Right hindlimb (tissue), 1 donor: Measurements from ENCODE around the gene ZNF292.
"Not testable (repeated sequence)": the region's sequence is repeated elsewhere in the genome, so short reads cannot be mapped to it uniquely, and the experiment has no call there.

Experiments used
- DNase-seq: peaks from one replicate; pipeline ENCODE4 v3.0.0-alpha.2; 2018

The ZNF292 gene

DNA sequence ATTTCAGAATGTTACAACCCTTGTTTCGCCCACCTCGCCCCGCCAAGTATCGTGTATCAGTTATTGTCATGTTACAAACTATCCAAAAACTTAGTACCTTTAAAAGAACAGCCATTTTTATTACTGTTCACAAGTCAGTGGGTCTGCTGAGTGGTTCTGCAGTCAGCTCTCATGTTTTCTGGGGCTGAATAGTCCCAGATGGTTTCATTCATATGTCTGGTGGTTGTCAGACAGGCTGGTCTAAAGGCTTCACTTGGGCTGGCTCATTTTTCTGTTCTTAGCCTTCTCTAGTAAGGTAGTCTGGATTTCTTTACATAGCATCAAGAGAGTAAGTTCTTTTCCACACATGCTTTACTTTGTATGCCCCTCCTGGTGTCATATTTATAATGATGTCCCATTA lies 8.6 kb downstream of the ZNF292 start:
- no peak for DNase-seq

DNA sequence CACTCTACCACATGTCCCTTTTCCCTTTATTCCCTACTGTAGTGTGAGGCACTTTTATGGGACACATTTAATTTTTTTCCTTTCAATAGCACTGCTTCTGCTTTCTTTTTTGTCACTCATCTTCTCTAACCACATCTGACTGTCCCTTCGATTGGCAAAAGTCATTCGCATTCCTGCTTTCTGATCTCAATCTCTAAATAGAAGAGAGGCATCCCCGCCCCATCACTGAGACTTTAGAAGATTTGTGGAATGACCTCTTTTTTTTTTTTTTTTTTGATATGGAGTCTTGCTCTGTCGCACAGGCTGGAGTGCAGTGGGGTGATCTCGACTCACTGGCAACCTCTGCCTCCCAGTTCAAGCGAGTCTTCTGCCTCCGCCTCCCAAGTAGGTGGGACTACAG lies 9.1 kb downstream of the ZNF292 start:
- no peak for DNase-seq

DNA sequence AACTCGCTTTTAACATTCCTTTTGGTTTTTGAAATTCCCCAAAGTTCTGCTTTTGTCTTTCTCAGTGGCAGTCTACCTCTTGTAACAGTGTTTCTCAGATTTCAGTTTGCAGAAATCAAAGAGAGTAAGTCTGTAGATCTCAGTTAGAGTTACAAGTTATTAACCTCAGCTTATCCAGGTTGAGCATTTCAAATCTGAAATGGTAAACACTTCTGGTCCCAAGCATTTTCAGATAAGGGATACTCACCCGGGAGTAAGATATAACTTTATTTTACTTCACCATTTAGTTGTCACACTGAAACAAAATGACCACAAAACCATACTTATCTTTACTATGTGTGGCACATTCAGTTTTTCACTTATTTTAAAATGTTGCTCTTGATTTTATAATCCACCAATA lies 9.8 kb downstream of the ZNF292 start:
- DNase-seq: no peak

DNA sequence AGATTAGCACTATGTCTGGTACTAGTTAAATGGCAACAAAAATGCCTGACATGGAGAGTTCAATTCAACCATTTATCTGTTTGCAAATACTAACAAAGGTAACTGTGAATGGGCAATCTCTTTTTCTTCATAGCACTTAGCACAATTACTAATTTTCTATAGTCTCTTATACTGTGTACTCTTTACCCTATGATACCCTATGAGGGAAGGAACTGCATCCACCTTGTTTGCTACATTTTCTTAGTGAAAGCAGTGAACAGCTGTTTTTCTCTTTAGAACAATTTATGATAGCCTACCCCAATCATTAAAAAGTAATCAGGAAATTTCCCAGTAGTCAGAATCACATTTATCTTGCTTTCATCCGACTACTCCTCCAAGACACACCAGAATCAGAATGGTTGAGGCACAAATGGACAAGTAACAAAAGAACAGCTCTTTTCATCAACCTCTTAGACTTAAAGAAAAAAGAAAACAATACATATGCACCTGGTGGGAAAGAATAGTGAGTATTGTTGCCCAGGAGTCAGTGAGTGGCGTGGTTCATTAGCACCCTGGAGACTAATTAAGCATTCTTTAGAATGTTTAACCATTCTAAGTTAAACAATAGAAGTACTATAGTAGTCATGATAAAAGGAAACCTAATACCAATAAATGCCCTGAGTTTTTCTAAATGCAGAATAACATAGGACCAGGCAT lies 16.7 kb downstream of the ZNF292 start:
- no peak for DNase-seq

DNA sequence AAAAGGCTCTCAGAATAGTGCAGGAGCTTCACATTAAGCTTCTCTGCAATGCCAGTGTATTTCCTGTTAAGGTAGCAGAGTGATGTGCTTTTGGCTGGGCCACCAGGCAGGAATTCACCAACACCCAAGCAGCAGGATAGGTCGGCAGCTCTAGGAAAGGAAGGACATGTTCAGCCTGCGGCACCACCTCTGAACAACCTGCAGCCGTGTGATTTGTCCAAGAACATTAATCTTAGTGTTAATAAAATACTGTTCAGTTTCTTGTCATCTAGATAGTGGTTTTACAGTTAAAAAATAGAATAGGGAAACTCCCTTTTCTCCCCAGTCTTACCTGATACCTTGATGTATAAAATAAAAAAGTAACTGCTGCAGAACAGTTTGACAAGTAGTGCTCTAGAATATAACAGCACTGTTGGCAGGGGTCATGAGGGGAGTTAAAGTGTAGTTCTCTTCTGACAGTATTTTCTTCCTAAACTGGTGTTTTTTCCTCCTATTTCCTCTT lies 18.8 kb downstream of the ZNF292 start:
- DNase-seq: no peak

DNA sequence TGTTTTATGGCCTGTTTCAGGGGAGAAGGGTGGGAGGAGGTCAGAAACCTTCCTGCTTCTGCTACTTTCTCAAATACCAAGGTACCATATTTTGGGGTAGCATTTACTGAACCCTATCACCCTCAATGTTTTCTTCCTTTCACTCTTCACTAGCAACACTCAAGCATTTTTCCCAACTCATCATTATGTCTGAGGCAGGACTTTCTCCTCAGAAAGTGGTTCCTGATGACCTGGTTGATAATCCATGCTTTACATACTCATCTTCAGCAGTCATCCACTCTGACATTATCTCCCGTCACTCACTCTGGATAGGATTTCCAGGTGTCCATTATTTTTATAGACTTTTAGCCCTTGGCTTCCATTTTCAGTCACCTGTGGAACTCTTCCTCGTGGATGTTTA lies 21.1 kb downstream of the ZNF292 start:
- DNase-seq: no peak

DNA sequence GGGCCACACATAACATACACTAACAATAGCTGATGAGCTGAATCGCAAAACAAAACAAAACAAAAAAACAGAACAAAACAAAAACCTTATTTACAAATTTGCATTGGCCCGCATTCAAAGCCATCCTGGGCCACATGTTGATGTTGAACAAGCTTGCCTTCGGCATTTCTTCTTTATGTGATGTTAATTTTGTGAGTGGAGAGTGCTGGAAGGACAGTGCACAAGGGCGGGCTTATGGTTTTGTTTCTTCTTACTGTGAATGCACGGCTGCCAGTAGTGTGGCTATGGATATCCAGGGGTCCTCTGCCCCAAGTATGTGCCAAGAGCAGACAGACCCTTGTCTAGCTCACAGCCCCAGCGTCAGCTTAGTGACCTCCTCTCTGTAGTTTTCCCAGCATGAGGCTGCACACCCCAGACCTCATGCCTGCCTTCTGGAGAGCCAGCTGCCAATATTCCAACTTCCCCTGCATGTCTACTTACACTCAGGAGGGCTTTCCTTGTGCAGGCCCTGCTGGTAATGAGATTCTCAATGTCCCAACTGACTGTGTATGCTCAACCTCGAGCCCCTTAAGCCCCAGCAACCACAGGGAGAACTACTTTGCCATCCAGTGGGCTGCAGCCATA lies 24.9 kb downstream of the ZNF292 start:
- DNase-seq: no peak

DNA sequence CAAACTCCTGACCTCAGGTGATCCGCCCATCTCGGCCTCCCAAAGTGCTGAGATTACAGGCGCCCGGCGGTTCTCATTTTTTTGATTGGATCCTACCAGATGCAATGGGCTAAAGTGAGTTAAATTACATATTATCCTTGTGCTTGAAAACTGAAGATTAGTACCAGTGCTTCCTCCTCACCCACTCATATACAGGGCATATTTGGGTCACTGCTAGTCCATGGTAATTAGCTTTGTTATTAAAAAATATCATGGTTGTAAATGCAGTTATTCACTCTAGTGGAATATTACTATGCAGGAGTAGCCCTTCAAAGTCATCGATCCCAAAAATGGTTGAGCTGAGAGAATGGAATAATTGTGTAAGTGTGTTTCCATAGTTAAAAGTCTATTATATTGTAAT lies 26.5 kb downstream of the ZNF292 start:
- DNase-seq: no peak

DNA sequence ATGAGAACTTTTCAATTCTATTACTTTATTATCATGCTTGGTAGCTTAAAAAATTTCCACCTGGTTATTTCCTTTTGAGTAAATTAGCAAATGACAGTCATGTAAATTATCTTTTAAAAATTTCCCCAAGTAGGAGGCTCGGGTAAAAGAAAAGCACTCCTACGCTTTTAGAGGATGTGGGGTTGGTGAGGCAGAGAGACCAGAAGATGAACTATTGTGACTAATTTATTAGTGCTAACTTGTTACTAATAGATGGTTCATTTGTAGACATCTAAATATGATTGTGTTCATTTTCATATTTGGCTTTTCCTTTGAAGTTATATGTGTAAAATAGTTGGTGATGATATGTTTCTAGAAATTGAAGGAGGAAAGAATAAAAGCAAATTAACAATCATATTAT lies 27.0 kb downstream of the ZNF292 start:
- DNase-seq: no peak

DNA sequence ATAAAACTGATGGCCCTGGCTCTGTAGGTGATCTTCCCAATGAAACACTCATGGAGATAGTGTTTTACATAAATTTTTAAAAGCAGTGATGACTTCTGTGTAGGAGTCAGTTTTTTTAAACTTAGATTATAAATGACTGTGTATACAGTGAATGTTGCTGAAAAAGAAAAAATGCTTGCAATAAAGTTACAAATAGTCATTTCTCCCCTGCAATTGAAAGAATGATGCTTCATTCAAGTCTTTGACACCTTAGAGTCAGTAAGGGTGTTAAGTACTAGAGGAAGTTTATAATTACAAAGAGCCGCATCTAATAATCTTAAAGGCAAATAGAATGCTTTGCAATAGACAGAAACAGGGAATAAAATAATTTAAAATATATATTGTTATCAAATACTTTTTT lies 27.6 kb downstream of the ZNF292 start:
- no peak for DNase-seq

DNA sequence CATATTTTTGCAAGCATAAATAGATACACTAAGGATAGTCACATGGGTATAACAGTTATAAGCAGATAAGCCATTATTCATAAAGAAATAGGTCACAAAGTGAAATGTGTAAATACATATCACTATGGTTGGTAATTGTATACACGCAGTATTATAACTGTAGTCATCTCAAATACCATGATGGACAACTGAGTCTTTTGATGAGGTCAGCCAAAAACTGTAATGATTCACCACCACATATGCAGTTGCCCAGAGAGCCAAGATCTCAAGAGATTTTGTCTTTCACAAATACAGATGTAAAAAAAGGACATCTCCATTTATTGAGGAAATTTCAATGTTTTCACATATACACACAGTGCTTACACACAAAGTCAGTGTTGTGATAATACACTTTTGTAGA lies 28.3 kb downstream of the ZNF292 start:
- no peak for DNase-seq

DNA sequence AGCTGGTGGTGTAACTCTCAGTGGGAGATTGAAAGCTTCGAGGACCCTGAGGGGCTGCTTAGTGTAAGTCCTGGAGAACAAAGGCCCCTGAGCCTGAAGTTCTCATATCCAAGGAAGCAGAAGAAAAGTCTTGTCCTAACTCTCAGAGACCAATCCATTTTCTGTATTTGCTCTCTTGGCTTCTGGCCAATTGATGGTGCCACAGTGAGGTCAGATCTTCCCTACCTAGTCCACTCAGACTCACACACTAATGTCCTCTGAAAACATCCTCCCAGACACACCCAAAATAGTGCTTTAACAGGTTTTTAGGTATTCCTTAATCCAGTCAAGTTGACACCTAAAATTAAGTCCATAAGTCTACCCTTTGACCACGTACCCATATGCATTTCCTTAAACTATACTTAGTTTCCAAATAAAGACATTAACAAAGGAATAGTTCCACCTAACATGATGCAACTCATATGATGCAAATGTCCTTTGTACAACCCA lies 29.4 kb downstream of the ZNF292 start:
- no peak for DNase-seq

DNA sequence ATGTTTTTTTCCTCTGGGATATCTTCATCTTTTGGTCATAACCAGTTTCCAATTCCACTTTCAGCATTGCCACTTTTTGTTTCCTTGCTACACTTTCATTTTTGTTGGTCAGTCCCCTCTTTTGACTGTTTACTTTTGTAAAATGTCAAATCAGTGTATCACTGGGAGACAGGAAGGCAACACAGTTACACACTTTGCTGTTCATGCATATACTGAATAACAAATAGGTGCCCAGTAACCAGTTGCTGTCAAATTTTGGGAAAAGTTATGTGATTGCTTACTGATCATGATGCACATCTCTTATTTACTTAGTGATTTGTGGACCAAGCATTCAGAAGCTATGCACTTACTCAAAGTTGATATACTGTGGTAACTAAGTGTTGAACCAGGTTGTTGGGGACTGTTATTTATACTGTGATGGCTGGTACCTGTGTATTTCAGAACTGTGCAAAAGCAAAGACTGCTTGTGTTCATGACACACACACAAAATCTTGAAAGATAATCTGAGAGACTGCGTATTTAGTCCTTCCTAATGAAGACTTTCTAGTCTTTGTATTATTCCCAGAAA lies 41.0 kb downstream of the ZNF292 start:
- DNase-seq: no peak

DNA sequence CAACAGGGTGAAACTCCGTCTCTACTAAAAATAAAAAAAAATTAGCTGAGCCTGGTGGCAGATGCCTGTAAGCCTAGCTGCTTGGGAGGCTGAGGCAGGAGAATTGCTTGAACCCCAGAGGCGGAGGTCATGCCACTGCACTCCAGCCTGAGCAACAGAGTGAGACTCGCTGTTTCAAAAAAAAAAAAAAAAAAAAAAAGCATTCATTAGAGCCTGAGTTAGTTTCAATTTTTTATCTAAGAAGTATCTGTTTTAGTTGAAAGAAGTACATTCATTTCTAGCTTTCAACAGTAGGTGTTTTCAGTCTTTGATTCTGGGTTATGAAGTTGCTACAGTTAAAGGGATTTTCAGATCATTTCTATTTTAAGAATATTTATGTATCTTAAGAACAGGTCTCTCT lies 42.2 kb downstream of the ZNF292 start:
- no peak for DNase-seq

DNA sequence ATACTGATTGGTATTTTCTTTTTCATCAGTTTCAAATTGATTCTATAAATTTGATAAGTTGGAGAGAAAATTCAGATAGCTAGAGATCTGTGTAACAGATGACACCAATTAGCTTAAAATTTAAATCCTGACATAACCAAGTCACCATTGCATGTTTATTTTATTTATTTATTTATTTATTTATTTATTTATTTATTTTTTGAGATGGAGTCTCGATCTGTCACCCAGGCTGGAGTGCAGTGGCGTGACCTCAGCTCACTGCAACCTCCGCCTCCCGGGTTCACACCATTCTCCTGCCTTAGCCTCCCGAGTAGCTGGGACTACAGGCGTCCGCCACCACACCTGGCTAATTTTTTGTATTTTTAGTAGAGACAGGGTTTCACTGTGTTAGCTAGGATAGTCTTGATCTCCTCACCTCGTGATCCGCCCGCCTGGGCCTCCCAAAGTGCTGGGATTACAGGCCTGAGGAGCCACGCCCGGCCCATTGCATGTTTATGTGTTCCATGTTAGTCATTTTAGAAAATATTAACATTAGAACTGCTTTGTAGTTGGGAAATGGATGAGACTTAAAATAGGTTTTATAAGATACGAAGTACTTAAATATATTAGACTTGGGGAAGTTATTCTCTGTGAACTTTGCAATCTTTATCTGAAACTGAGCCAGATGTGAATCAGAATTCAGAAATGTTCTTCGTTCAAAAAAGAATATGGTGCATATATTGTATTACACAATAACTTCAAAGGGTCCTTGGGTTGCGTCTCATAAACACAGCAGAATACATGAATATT lies 42.9 kb downstream of the ZNF292 start:
- not testable (repeated sequence) for DNase-seq

DNA sequence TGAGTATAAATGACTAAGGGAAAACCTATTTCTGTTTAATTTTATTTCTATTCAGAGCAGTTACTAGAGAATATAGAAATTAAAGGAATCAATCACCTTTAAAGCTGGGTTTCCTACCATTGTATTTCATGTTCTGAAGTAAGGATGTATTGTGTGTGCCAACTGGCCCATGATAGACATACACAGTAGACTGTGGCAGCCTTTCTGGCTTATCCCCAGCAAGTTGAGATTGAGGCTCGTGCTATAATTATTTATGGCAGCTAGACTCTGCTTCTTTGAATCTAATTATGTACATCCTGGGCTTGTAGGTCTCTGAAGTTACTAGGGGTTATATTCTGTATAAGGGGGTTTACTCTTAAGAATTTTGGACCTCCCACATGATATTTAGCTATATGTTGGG lies 44.4 kb downstream of the ZNF292 start:
- no peak for DNase-seq

DNA sequence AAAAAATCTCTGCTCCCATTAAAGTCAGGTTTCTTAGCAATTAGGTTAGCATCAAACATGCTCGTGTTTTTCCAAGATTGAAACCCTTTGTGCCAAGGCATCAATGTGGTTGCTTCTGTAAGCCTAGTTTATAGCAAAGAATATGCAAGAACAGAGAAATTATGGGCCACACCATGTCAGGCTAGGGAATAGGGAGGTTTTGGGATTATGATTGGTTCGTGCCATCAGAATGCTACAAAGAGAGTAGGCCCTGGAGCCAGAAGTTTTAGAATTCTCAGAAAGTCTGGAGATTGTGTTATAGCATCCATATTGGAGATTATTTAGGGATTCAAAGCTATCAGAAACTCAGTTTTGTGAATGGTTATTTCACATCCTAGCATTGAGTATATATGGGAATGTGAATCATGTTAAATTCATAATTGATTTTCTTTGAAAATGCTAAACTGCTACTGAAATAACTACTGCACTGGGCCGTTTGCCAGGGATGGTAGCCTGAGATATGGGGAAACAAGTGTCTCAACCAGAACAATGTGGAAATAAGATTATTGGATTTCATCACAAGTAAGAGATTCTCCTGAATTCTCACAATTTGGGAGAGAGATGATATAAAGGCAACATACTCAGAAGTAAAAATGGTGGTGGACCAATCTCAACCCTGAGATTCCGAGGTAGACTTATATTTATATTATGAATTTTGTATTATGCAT lies 45.3 kb downstream of the ZNF292 start:
- no peak for DNase-seq

DNA sequence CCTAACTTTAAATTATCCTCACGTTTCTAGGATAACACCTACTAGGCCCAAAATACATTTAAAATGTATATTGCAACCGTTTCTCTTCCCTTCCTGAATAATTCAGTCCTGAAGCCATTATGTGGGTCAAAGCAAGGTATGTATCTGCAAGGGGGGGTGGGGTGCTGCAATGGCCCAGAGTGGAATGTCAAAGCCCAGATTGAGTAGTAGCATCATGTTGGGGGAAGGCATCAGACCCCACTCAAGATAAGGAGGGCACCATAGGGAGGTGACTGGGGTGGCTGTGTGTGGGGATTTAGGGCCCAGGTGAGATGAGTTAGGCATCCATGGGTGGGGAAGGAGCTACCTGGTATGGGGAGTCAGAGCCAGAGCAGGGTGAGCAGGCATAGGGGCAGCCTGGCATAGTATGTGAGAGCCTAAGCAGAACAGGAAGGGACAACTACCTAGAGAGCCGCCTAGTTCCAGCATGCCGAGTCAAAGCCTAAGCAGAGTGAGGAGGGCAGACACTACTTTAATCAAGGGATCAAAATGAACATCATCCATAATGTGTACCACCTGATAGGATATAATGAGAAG lies 48.2 kb downstream of the ZNF292 start:
- no peak for DNase-seq

DNA sequence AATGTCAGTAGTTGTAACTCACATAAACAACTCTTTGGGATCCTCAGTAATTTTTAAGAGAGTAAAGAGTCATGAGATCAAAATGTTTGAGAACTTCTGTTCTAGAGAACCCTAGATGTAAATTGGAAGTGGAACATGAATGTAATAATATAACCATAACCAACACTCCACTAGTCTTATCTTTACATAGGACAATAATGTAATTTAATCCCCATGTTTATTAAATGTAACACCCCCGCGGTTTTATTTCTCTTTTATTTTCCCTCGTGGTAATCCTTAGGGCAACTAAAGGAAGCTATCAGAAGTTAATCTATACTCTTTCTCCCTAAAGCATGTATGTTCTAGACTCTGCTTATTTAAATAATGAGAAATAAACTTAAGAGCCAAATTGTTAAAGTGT lies 54.4 kb downstream of the ZNF292 start:
- DNase-seq: no peak

DNA sequence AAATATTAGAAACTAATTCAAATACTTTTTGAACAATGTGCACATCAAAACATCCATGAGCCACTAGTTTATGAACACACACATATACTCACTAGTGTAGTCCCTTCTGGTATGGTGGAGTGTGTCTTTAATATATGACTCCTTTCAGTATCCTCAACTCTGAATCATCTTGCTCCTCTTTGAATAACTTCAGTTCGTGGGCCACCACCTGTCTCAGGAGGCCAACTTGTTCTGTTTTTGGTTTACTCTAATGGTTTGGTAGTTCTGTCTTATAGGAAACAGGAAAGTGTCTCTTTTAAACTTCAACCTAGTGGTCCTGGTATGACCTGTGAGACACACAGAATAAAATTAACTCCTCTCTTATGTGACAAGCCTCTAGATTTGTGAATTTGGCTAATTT lies 55.6 kb downstream of the ZNF292 start:
- no peak for DNase-seq

DNA sequence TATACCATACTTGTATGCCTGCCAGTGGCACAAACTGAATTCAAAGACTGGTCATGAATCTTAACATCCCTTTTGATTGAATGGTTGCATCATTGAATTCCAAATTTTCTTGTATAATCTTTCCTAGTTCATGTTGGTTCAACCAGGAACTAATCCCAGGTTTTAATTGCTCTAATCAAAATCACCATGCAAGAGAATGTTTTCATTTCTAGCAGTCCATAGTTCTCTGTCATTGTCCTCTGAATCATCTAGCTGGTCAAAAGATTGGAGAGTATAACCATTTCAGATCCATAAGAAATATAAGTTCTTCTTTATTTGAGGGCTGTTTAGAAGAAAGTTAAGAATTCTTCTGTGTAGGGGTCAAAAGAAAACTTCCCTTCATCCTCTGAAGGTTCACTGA lies 57.2 kb downstream of the ZNF292 start:
- DNase-seq: no peak

DNA sequence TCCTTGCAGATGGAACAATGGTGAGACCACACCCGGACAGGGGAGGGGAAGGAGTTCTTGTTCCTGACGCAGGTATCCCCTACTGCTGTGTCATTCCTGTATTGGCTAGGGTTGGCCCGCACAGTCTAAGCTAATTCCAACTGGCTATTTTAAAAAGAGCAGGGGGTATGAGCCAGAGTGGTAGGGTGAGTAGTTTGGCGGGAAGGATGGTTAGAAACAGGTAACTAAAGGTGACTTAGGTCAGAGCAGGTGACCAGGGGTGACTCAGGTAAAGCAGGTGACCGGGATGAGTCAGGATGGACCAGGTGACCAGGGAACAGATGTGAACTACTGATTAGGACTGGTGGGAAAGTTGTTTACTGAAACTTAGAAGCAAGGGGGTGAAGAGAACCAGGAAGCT lies 58.0 kb downstream of the ZNF292 start:
- DNase-seq: no peak

DNA sequence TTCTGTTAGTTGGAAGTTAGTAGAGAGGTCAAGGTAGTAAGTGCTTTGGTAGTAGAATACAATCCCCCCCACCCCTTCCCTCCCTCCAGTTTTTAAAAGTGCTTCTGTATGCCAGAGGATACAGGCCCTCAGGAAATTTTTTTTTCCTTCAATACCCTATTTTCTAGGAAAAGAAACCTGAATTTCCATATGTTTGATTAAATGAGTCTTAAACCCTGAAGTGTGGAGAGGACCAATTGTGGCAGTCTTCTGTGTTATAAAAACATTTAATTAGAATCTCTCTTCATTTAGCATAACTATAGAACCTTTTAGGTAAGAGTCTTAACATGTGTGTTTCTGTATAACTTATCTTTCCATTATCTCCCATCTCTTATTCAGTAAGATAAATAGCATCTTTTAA lies 59.5 kb downstream of the ZNF292 start:
- DNase-seq: no peak
